HG03025 (cell line): ENCODE data around the gene ZNF407.

ENCODE experiments used
- ATAC-seq: cut with Tn5 transposase; IDR thresholded peaks from one replicate; pipeline ENCODE4 v1.9.1; 2021; ENCODE audit warnings: mild to moderate bottlenecking, moderate library complexity; ENCODE audit not compliant: unreplicated experiment, low FRiP score

Gene ZNF407

GRCh38 chr18:74994502-74995418 lies 397.1 kb downstream of the ZNF407 start:
- peak; percentile 88 for ATAC-seq

- no peak for ATAC-seq
Observed at GRCh38 chr18:74995419-74995736, 397.7 kb downstream of the ZNF407 start.

GRCh38 chr18:74996055-74996454 lies 398.4 kb downstream of the ZNF407 start:
- no peak for ATAC-seq

DNA sequence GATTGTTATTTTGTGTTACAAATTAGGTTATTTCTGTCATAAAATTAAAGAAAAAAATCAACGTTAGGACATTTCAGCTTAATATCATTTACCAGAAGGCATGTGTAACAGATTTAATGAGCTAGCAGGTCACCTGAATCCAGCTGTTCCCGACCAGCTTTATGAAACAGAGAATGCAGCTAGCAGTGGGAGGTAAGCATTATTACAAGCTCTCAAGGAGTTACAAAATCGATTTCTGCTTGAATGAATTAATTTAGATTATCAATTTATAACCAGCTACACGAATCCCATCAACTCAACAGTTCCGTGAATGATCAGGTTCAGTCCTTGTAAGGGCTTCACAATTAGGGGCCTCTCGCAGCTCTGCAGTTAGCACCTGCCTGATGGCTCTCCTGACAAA lies 399.3 kb downstream of the ZNF407 start:
- no peak for ATAC-seq

- no peak for ATAC-seq
Observed at GRCh38 chr18:75000920-75001319, 403.2 kb downstream of the ZNF407 start.

DNA sequence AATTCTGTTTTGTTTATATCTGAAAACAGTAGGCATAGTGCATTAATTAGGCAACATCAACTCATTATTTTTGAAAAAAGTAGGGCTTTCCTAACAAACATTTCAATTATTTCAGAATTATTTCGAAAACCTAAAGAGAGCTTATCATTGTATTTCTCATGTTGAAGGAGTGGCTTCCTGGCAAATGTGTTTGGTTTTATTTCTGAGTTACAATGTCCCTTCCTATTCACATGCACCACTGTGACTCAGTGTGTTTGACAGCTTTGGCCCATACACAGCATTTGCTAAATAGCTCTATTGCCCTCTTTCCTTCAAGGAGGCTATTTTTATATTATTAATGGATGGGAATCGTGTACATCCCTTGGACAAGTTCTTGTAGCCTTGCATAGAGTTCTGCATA lies 405.4 kb downstream of the ZNF407 start:
- ATAC-seq = no peak

DNA sequence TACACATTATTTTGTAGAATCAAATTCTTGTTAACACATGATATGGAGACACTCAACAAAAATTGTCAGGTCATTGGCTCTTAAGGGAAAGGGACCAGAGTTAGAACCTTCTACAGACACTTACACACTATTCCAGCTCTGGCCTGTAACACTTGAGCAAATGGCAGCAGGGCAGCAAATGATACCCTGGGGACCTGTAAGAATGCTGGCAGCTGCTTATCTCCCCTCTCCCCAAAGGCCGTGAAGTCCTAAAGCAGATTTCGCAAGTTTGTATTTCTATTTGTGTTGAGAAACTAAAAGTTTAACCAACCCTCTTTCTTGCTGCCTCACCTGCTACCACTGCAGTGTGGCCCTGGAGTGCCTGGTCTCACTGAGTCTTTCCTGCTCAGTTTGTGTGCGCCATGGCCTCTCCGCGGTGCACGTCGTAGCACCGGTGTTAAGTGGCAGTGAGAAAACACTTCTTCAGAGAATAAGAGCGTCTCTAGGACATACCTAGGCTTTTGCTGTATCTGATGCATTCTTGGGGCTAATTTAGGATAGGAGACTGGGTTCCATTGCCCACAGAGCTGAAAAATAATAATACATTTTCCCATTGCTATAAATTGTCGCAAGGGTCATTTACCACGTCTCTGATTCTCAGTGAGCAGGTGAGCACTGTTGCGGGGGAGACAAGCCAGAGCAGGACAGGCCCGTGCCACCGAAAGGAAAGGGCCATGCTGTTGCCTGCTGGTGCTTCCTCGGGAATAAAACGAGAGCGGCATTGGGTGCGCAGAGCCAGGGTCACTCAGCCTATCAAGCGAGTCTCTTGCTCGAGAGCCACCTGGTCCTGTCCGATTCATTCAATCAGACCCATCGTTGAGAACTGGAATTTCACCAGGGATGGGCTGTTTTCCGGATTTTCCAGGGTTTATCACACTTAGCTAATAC lies 406.4 kb downstream of the ZNF407 start:
- ATAC-seq = no peak

GRCh38 chr18:75005626-75006025 lies 408.0 kb downstream of the ZNF407 start:
- no peak for ATAC-seq

DNA sequence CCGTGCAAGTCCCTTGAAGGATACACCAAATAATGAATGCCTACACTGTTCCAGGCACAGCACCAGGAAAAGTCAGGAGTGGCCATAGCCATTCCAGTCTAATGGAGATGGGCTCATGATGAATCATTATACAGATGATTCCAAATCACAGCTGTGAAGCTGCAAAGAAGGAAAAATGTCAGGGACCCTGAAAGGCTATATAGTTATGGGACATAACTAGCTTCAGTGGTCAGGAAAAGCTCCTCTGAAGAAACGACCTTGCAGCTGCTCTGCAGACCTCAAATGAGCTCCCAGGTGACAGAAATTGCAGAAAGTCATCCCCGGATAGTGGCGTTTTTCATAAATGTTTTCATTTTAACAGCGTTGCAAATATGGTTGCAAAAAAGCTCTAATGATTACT lies 410.5 kb downstream of the ZNF407 start:
- ATAC-seq = no peak

DNA sequence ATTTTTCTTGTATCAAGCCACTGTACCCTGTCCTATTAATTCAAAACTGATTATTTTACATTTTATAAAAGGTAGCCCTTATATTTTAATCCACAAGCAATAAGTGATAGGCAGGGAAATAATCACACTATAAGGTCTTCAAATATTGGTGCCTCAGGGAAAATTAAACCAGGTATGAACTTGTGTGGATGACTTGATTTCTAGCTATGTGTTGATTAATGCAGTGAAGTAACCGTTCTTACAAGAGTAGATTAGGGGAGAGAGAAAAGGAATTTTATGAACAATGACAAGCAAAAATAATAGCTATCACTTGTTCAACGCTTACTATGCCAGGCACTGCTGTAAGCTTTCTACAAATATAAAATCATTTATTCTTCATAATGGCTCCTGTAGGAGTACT lies 411.6 kb downstream of the ZNF407 start:
- ATAC-seq = no peak

DNA sequence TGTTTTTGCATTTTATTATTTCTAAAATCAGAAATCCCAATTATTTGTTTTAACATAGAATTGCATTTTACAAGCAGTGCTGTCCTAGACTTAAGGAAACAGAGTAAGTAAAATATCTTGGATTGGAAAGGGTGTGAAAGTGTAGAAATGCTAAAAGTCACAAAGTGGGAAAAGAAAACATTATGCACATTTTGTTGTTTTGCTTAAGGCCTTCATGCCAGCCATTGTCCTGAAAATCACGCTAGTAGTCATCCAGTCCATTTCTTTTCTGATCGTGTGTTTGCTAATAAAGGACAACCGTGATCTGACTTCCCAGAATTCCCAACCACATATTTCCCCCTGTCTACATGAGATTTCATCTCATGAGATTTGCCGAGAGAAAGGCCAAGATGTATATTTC lies 412.2 kb downstream of the ZNF407 start:
- no peak for ATAC-seq

GRCh38 chr18:75010278-75010677 lies 412.6 kb downstream of the ZNF407 start:
- ATAC-seq = no peak

DNA sequence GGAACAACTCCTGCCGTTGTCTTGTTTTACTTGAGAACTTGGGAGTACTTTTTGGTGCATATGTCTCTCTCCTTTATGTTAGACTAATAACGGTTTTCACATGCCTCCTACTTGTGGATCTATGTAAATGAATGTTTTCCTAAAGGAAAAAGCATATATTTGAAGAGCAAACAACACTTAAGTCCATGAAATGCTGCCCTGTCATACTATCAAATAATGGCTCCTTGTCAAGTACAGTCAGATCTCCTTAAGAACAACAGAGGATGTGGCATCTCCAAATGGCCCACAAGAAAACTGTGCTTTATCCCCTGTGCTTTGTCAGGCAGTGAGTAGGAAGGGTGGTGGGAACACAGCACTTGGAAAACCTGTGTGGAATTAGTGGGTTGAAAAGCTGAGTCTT lies 413.0 kb downstream of the ZNF407 start:
- ATAC-seq = no peak

- peak; percentile 89 for ATAC-seq
Observed at GRCh38 chr18:75016025-75016717, 418.5 kb downstream of the ZNF407 start.

DNA sequence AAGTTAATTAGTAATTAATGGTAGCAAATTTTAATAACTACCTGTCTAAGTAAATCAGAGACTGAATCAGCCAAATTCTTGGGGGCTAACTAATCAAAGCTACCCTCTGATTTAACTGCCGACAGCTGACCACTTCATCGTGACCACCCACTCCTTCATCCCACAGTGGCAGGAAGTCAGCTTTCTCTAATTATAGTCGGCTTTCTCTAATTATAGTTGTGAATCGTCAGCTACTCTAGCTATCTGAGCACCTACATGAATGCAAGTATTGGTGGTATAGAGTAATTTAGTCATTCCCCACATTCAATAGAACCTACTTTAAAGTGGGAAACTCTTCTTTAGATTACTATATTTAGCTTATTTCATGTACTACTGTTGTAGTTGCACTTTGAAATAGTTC lies 425.8 kb downstream of the ZNF407 start:
- ATAC-seq = no peak

- no peak for ATAC-seq
Observed at GRCh38 chr18:75024871-75025270, 427.2 kb downstream of the ZNF407 start.

DNA sequence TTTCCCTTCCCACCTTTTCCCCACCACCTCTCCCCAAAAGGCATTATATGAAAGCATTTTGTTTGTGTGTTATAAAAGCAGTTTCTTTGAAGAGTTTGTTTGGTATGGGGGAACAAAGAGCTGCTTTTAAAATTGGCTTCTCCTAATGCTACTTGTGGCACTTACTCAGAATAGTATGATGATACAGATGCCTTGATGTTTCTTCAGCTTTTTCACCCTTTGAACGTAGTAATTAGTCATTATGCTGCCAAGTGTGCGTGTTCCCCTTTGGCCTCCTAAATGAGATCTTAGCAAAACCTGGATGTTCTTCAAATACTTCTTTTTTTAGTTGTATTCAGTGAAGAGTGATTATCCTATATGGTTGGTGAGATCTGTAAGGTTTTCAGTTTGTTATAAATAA lies 427.9 kb downstream of the ZNF407 start:
- ATAC-seq = no peak

DNA sequence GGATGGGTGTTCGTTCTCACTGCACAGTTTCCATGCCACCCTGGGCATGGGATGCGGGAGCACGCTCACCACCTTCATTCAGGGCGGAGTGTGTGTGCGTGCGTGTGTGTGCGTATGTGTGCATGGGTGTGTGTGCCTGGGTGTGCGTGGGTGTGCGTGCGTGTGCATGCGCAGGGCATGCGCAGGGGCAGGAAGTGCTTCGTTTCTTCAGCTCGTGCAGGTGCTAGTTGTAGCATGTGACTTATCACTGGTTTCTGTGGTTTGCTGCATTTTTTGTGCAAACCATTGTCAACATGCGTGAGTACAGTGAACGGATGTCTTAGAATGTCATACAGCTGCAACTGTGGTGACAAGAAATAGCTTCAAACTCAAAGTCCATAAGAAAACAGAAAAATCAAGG lies 431.8 kb downstream of the ZNF407 start:
- no peak for ATAC-seq

DNA sequence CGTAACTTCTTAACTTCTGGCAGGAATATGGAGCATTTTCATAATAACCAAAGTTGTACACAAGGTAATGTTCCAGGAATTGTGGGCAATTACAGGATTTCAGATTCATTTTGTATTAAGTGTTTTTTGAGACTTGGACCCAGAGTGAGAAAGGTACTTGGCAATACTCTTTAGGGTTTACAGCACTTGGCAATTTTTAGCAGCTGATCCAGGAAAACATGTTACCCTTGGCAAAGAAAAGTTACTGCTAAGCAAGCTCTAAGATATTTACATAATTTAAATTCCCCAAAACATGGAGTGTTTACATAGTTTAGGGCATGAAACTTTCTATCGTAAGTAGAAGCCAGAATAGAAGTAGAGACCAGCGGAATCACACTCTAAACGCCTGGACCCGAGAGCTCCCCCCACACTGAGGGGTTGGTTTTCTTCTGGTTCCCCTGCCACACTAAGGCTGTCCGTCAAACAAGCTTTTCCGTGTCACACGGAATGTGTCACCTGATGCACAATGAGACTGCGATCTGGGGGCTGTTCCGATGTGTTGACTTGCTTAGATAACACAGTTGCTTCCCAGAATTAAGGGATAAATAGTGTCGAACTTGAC lies 434.1 kb downstream of the ZNF407 start:
- ATAC-seq = no peak

- ATAC-seq = no peak
Observed at GRCh38 chr18:75033516-75033915, 435.8 kb downstream of the ZNF407 start.

DNA sequence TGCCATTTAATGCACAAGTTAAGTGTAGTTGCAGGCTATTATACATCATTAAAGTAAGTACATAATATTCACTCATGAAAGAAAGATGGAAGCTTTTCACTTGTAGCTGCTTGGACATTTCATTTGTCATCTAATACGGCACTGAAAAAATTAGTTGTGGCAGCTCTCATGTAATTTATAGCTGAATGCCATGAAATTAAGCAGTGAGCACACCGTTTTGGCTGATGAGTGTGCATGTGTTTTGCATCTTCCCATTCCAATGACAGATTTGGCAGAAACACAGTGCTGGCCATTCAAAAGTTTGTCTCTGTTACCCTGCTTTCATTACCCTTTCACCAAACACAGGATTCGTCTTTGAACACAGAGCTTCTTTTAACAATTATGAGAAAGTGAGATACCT lies 437.3 kb downstream of the ZNF407 start:
- ATAC-seq = no peak
